ENCODE data around the gene A3GALT2.

GRCh38 chr1:33326785-33327184 is 5.9 kb upstream of the A3GALT2 start:
- TF ChIP-seq POLR2A (IDR thresholded peaks at IDR 0.05), result no peak
- no peak for TF ChIP-seq EP300 (IDR thresholded peaks at IDR 0.05)
- TF ChIP-seq CTCF (IDR thresholded peaks at IDR 0.05), result no peak

All from ovary (tissue), 3 donors.